Chondrocyte (in vitro differentiated cells): ENCODE data around the gene ZNF625. TPM values are rescaled to one million over a fixed set of nuclear protein-coding genes. Genes with fewer than 3 reads are reported as not detected.
A peak's percentile ranks its signal among the peaks of the same experiment; 100 is the strongest.

Experiments
- DNase-seq: peaks from one replicate; pipeline ENCODE4 v3.0.0; 2021; ENCODE audit warnings: mixed read lengths, low spot score
- H3K27ac Mint-ChIP-seq: one replicate; pipeline ENCODE4 v1.8.0; 2021; ENCODE audit warnings: mild to moderate bottlenecking, moderate library complexity, mixed read lengths; ENCODE audit not compliant: unreplicated experiment
- H3K27me3 Mint-ChIP-seq: 2 replicates; pipeline ENCODE4 v1.8.0; 2021; ENCODE audit warnings: low read depth, mixed read lengths
- H3K36me3 Mint-ChIP-seq: 2 replicates; pipeline ENCODE4 v1.8.0; 2021; ENCODE audit warnings: low read depth, mixed read lengths
- H3K4me1 Mint-ChIP-seq: 2 replicates; pipeline ENCODE4 v1.8.0; 2021; ENCODE audit warnings: low read depth, mild to moderate bottlenecking, mixed read lengths
- H3K4me3 Mint-ChIP-seq: one replicate; pipeline ENCODE4 v1.8.0; 2021; ENCODE audit warnings: mild to moderate bottlenecking, moderate library complexity, mixed read lengths; ENCODE audit not compliant: unreplicated experiment
- H3K9me3 Mint-ChIP-seq: 2 replicates; pipeline ENCODE4 v1.8.0; 2021; ENCODE audit warnings: low read depth, mixed read lengths
- total RNA-seq: library from RNA; stranded (reverse); gene quantifications from 3 replicates; pipeline ENCODE4 v1.2.1, GENCODE V29; 2021
- TF ChIP-seq, protein P1 (sequence below): fragments of 200-600 bp; sonication (generic); IDR thresholded peaks from 2 replicates; pipeline ENCODE4 v1.5.0; 2021; ENCODE audit warnings: antibody characterized with exemption, mild to moderate bottlenecking, moderate library complexity

Gene ZNF625
- total RNA-seq, 1 donor from 2014 or later: 12.1 TPM

DNA sequence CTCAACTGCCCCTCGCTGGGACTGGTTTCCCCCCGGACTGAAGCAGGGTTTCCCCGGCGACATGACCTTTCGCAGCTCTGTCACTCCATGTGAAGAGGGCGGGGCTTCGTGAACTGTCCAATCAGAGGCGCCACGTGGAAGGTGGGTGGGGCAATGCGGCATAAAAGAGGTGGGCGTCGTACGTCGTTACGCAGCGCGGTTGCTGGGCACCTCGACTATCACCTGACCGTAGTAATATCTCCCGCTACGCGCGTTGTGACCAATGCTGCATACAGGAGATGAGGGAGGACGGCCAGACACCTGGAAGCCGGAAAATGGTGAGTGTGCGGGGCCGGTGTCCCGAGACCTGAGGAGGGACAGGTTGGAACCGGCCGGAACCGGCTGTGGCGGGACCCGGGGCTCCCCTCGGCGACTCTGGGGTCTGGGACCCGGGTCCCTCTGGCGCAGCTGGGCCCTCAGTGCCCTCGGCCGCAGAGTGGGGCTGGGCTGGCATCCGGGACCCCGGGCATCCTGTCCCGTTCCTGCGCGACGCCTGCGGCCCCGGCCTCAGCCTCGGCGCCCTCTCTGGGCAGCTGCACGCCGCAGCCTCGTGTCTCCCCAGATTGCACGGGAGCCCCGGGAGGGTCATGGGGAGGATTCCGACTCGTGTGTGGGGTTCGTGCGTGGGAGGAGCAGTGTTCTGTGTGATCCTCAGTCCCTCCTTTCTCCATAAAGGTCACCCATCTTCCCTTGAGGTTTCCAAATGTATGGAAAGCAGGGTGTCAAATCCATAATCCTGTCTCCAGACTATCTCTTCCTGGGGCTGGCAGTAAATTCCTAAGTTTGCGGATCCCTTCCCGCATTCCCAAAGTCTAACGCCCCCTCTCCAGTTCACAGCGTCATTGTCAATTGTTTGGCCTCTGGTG is 38.5 kb upstream of the ZNF625 start:
- no peak overlapping the region for H3K4me3 Mint-ChIP-seq
- DNase-seq: no peak
- TF ChIP-seq, protein P1, sequence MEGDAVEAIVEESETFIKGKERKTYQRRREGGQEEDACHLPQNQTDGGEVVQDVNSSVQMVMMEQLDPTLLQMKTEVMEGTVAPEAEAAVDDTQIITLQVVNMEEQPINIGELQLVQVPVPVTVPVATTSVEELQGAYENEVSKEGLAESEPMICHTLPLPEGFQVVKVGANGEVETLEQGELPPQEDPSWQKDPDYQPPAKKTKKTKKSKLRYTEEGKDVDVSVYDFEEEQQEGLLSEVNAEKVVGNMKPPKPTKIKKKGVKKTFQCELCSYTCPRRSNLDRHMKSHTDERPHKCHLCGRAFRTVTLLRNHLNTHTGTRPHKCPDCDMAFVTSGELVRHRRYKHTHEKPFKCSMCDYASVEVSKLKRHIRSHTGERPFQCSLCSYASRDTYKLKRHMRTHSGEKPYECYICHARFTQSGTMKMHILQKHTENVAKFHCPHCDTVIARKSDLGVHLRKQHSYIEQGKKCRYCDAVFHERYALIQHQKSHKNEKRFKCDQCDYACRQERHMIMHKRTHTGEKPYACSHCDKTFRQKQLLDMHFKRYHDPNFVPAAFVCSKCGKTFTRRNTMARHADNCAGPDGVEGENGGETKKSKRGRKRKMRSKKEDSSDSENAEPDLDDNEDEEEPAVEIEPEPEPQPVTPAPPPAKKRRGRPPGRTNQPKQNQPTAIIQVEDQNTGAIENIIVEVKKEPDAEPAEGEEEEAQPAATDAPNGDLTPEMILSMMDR: no peak
- peaks cover 64% of the 10 kb centered on the region for H3K9me3 Mint-ChIP-seq
- peaks cover 62% of the 10 kb centered on the region for H3K36me3 Mint-ChIP-seq
- H3K4me1 Mint-ChIP-seq: no peaks in the 10 kb centered on the region
- H3K27ac Mint-ChIP-seq: no peak overlapping the region
- H3K27me3 Mint-ChIP-seq: no peaks in the 10 kb centered on the region

DNA sequence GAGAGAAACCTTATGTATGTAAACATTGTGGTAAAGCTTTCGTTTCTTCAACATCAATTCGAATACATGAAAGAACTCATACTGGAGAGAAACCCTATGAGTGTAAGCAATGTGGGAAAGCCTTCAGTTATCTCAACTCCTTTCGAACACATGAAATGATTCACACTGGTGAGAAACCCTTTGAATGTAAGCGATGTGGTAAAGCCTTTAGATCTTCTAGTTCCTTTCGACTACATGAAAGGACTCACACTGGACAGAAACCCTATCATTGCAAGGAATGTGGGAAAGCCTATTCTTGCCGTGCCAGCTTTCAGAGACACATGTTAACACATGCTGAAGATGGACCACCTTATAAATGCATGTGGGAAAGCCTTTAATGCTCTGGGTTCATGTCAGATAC is 31.1 kb upstream of the ZNF625 start:
- no peaks in the 10 kb centered on the region for H3K27me3 Mint-ChIP-seq
- no peak overlapping the region for H3K4me3 Mint-ChIP-seq
- peaks cover 82% of the 10 kb centered on the region for H3K36me3 Mint-ChIP-seq
- peaks cover 67% of the 10 kb centered on the region for H3K9me3 Mint-ChIP-seq
- no peak overlapping the region for H3K27ac Mint-ChIP-seq
- no peaks in the 10 kb centered on the region for H3K4me1 Mint-ChIP-seq
- no peak for DNase-seq
- TF ChIP-seq, protein P1: no peak

DNA sequence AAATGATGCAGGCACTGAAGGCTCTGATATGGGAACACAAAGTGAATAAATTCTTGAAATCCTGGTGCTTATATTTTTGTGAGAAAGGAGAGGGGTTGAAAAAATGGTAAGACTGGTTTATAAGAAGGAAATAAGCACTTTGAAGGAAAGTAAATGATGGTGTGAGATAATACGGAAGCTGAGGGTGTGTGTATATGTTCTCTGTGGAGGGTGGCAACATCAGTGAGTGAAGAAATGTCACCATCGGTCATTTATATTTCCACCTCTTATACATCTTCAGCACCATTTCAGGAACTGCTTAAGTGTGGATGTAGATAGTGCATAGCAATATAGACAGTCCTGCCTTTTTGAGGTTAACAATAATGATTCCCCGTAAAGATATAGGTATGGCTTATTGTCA is 23.8 kb upstream of the ZNF625 start:
- DNase-seq: no peak
- Mint-ChIP-seq H3K9me3 (peaks cover 39% of the 10 kb centered on the region), H3K4me3 (no peak overlapping the region), H3K4me1 (no peaks in the 10 kb centered on the region), H3K27me3 (no peaks in the 10 kb centered on the region), H3K36me3 (peaks cover 53% of the 10 kb centered on the region), H3K27ac (no peak overlapping the region)
- TF ChIP-seq, protein P1: no peak

DNA sequence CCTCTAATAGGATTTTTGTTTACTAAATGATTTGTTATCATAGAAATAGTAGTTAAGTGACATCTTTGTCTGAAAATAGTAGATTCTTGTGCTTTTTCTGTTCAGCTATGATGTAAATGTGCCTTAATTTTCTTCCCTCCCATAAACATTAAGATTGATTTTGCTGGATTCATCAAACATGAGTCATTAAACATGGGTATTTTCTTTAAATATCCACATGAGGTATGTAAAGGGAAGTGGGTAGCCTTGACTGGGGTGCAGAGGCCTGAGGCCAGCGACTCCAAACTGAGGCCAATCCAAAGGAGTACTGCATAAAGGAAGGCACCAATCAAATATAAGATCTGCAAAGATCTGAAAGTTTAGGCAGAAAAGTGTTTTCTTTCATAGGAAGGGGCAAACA is 10.1 kb upstream of the ZNF625 start:
- H3K4me3 Mint-ChIP-seq: no peak overlapping the region
- no peaks in the 10 kb centered on the region for H3K9me3 Mint-ChIP-seq
- H3K27ac Mint-ChIP-seq: peak overlapping the region; percentile 66
- no peaks in the 10 kb centered on the region for H3K27me3 Mint-ChIP-seq
- peaks cover 6% of the 10 kb centered on the region for H3K36me3 Mint-ChIP-seq
- TF ChIP-seq, protein P1: no peak
- no peak for DNase-seq
- peaks cover 41% of the 10 kb centered on the region for H3K4me1 Mint-ChIP-seq

DNA sequence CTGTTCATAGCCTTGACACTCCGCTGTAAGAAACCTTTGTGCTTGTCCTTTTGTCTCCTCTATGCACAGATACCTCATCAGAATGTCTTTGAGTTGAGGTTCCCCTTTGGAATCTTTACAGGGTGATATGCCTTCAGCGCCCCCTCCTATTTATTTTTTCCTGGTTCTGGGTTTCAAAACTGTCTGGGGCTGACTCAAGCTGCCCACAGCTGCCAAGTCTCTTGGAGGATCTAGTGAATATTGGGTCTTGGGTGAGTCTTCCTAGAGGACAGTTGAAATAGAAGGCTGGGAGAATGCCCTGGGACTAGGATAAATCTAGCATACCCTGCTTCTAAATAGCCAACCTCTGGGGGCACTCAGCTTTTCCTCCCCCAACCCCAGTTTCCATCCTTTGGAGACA is 7.3 kb upstream of the ZNF625 start:
- Mint-ChIP-seq H3K27ac (peak overlapping the region; percentile 100), H3K4me1 (peaks cover 41% of the 10 kb centered on the region), H3K4me3 (peak overlapping the region; percentile 89), H3K36me3 (no peaks in the 10 kb centered on the region), H3K9me3 (no peaks in the 10 kb centered on the region), H3K27me3 (no peaks in the 10 kb centered on the region)
- TF ChIP-seq, protein P1: peak; percentile 12
- no peak for DNase-seq
